Stomach (tissue), 4 donors: Measurements from ENCODE around the gene SUMO3.

Source experiments
- CTCF ChIP-seq, 7 experiments: fragments of 450-650 bp in 4 of 7; fragments of 200-600 bp in 3 of 7; sonication (generic) in 3 of 7; IDR thresholded peaks; one replicate each; pipeline ENCODE4 v1.5.1; 2016 to 2019; ENCODE audit warnings: antibody characterized with exemption in 7 of 7, control low read depth in 2 of 7, mild to moderate bottlenecking in 1 of 7
- POLR2A ChIP-seq, 4 donors: fragments of 450-650 bp; IDR thresholded peaks; one replicate each; pipeline ENCODE4 v1.6.1; 2016; ENCODE audit warnings: antibody characterized with exemption in 4 of 4, control low read depth in 2 of 4, mild to moderate bottlenecking in 1 of 4, moderate library complexity in 1 of 4

DNA sequence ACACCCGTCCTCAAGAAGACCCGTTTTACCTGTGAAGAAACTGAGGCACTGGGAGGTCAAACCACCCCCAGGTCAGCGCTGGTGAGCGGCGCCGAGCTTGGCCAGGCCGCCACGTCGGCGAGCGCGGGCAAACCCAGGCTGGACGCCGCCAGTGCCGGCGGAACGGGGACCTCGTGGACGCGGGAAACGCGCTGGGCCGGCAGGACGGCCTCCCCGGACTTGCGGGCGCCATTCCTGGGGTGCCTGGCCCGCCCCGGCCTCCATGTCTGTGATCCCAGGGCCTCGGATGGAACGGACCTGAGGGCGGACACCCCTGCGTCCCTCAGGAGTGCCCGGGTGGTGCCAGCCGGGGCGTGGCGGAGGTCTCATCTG lies 764 bp upstream of the SUMO3 start:
- TF ChIP-seq POLR2A (IDR thresholded peaks at IDR 0.05): no peak
- TF ChIP-seq CTCF (IDR thresholded peaks at IDR 0.05): no peak
